Measurements from ENCODE around the gene LGR4.
A peak's percentile ranks its signal among the peaks of the same experiment; 100 is the strongest.

The LGR4 gene

GRCh38 chr11:27485930-27486773 lies 13.6 kb upstream of the LGR4 start:
- no peak for DNase-seq (ENCODE audit: low read depth in 2 of 2)

- DNase-seq (ENCODE audit: low read depth in 2 of 2) = no peak
These were observed 10.2 kb upstream of the LGR4 start for GRCh38 chr11:27482793-27483192.

DNA sequence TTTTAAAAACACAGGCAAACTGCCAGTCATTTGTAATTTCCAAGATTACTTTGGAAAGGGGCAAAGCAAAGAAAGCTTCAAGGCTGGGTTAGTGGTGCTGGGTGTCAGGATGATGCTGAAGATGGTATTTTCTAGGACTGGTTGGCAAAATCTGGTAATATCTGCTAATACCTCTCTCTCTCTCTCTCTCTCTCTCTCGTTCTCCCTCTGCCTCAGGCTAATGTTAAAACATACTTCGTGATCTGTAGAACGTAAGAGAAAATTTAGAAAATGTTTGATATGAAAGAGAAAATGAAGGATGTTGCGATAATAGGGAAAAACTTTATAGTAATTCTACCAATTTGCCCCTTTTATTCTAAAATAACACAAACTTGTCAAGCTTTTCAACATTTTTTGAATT lies 9.4 kb upstream of the LGR4 start:
- DNase-seq (ENCODE audit: low read depth in 2 of 2) = no peak

GRCh38 chr11:27477831-27478230 lies 5.2 kb upstream of the LGR4 start:
- DNase-seq (ENCODE audit: low read depth in 2 of 2) = no peak

- no peak for DNase-seq (ENCODE audit: low read depth in 2 of 2)
These were observed 4.7 kb upstream of the LGR4 start for GRCh38 chr11:27477243-27477642.

DNA sequence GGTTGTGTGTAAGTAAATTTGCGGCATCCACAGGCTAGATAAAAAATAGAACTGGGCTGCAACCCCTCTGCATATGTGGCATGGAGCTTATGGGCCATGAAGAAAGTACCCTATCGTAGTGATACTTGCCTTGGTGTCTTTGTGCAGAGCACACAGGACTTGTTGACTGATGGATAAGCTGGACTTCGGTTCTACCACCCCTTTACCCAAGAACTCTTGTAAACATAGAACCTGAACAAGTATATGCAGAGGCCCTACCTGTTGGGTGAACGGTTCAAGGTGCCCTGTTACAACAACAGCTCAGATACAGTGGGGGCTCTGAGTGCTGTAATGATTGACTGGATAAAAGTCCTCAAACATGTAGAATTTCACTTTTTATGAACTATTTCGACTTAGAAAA lies 3.0 kb upstream of the LGR4 start:
- DNase-seq (ENCODE audit: low read depth in 2 of 2) = no peak

DNA sequence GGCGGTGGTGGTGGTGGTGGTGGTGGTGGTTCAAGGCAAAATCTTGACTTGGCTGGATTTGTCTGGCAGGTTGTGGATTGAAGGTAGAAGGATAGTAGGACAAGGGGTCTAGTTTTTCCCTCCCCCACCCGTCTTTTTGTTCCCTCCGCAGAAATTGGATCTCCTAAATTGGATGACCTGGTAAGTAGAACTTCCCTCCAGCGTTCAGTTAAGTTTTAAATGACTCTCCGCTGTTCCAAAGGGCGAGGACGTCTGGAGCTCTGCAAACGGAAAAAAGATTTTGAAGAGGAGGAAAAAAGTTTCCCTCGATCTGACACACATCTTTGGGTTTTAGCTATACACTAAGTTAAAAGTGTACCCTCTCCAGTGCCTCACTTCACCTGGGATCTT lies 422 bp upstream of the LGR4 start:
- no peak for DNase-seq (ENCODE audit: low read depth in 2 of 2)

- DNase-seq (ENCODE audit: low read depth in 2 of 2) = peak; percentile 1 to 2
These were observed 797 bp downstream of the LGR4 start for GRCh38 chr11:27471589-27472397.

- no peak for DNase-seq (ENCODE audit: low read depth in 2 of 2)
These were observed 1.6 kb downstream of the LGR4 start for GRCh38 chr11:27470826-27471588.

- DNase-seq (ENCODE audit: low read depth in 2 of 2) = no peak
These were observed 2.4 kb downstream of the LGR4 start for GRCh38 chr11:27470166-27470565.

- DNase-seq (ENCODE audit: low read depth in 2 of 2) = no peak
These were observed 3.4 kb downstream of the LGR4 start for GRCh38 chr11:27468995-27469695.

DNA sequence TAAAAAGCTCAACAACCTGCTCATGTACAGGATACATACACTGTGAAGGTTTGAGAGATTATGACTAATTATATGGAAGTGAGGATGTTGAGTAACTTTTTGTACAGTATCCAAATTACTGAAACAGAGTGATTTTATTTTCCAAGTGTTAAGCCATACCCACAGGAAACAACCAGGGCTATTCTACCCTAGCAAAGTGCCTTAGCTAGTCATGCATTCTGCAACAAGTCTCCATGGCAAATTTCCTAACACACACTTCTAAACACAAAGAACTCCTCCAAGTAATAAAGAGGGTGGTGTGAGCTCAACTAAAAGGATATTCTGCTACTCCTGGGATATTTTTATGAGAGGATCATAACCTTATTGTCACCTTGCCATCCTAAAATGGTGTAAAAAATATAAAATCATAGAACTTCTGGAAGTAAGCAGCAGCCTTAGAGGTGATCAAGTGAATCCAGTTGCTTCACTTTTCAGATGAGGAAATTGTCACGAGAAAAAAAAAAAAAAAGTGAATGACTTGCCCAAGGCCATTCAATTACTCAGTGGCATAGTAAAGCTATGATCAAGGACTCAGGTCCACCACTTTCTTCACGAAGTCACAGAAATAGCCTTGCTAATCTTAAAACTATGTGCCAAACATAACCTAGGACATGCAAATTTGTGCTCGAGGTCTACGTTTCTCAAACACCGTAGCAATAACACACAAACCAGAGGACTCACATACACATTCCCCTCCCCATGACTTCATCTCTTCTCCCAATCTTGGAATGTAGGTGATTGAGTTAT lies 4.2 kb downstream of the LGR4 start:
- DNase-seq (ENCODE audit: low read depth in 2 of 2) = no peak

DNA sequence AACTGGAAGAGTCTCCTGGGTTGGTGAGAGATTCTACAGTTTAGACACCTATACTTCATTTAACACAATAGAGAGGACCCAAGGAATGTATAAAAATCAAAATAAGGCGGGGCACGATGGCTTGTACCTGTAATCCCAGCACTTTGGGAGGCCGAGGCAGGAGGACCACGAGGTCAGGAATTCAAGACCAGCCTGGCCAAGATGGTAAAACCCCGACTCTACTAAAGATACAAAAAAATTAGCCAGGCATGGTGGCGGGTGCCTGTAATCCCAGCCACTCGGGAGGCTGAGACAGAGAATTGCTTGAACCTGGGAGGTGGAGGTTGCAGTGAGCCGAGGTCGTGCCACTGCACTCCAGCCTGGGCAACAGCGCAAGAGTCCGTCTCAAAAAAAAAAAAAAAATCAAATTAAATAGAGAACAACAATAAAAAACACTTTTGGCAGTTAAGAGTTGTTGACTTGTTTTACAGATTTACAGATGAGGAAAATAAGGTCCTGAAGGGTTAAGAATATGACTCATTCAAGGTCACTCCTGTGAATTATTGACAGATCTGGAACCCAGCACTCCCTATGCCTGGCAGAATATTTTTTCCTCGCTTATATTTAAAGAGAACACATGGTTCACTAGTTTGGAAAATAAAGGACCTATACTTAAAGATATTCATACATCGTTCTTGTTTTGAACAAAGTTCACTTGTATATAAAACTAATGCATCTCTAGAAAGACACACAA lies 5.2 kb downstream of the LGR4 start:
- DNase-seq (ENCODE audit: low read depth in 2 of 2) = no peak

GRCh38 chr11:27466363-27466762 lies 6.2 kb downstream of the LGR4 start:
- DNase-seq (ENCODE audit: low read depth in 2 of 2) = no peak

DNA sequence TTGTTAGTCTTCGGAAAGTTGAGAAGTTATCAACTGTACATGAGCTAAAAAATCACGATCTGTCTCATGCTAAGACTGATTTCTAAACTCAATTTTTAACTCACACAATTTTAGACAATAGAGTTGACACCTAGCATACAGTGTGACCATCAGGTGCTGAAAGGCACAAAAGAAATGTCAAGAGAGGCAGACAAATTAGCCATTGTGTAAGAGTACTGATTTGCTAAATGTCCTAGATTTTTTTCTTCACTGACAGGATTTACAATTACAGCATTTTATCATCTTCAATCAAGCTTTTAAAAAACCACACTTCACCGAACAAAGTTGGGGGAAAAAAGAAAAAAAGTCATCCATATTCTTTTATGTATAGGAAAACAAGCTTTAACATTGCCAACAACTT lies 7.0 kb downstream of the LGR4 start:
- DNase-seq (ENCODE audit: low read depth in 2 of 2) = no peak

DNA sequence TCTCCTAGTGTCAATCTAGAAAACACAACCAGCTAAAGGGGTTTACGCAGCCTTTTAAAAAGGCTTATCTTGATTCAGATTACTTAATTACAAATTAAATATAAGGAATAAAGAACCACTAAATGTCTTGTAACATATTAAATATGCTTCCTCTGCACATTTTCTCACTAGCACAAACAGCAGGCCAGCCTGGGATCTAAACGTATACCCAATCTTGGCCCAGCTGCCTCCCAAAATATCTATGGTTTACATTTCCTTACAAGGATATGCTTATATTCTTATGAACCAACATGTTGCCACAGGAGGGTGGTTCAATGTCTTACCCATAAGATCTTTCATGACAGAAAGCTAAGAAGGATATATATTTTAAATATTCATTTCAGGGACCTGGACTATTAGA lies 7.7 kb downstream of the LGR4 start:
- DNase-seq (ENCODE audit: low read depth in 2 of 2) = no peak

GRCh38 chr11:27464289-27464696 lies 8.3 kb downstream of the LGR4 start:
- no peak for DNase-seq (ENCODE audit: low read depth in 2 of 2)

- no peak for DNase-seq (ENCODE audit: low read depth in 2 of 2)
These were observed 10.0 kb downstream of the LGR4 start for GRCh38 chr11:27462543-27462942.

DNA sequence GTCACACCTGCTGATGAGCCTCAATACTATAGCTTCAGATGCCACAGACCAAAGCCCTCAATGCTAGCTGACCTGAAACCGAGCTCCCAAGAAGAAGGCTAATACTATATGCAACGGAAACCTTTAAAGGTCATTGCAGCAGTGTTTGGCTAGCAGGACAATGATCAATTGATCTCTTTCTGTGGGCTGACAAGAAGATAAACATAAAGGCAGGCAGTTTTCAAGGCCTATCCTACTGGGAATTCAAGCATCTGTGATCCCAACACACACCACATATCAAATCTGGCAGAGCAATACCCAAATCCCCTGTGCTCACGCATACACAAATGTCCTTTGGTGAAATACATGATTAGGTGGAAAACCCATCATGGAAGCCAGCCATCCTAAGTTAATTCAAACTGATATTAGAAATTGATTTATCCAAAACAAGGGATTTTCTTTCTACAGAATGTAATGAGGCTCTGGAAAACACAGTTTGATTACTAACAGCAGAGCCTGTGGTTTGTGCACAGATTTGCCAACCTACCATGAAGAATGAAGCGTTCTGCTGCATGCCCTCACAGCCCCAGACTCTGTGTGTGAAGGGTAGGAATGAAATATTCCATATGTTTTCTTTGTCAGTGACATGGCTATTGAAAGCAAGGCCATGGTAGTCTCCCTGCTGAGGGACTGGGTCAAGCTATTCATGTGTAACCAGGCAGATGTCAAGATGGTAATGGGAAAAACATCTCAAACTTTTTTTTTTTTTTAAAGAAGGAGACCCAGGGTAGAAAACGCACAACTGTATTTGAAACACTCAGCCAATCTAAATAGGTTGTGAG lies 12.2 kb downstream of the LGR4 start:
- no peak for DNase-seq (ENCODE audit: low read depth in 2 of 2)
